ENCODE data around the gene CELA2B. TPM values are rescaled to one million over a fixed set of nuclear protein-coding genes. Genes with fewer than 3 reads are reported as not detected.

The CELA2B gene
- total and polyA plus RNA-seq, 2 of the 8 experiments (the other 6 are each of a cell fraction or from before 2014, with no cell fraction given): not detected

- no peak for TF ChIP-seq JUN (IDR thresholded peaks at IDR 0.05; ENCODE audit: low read depth, low read length)
- TF ChIP-seq GABPA (IDR thresholded peaks at IDR 0.05; ENCODE audit: borderline replicate concordance, insufficient read depth, low read length): no peak
- TF ChIP-seq YY1 (IDR thresholded peaks at IDR 0.05; ENCODE audit: low read depth, low read length): no peak
- TF ChIP-seq SP2 (IDR thresholded peaks at IDR 0.05; ENCODE audit: low read length): no peak
Measured at GRCh38 chr1:15446212-15446611, 29.7 kb upstream of the CELA2B start (continued).

Data from H1 (cell line).